Stimulated activated CD8-positive, alpha-beta memory T cell treated with anti-CD3 and anti-CD28 coated beads, Interleukin-7, amount 100 ng/mL, for 24 hours (primary cell): ENCODE measurements around the gene LRRC74B.
"Not testable (repeated sequence)": the region's sequence is repeated elsewhere in the genome, so short reads cannot be mapped to it uniquely, and the experiment has no call there.

Source experiments
- DNase-seq: peaks from one replicate; pipeline ENCODE4 v3.0.0-alpha.2; 2020; ENCODE audit warnings: low read depth

Gene LRRC74B, protein sequence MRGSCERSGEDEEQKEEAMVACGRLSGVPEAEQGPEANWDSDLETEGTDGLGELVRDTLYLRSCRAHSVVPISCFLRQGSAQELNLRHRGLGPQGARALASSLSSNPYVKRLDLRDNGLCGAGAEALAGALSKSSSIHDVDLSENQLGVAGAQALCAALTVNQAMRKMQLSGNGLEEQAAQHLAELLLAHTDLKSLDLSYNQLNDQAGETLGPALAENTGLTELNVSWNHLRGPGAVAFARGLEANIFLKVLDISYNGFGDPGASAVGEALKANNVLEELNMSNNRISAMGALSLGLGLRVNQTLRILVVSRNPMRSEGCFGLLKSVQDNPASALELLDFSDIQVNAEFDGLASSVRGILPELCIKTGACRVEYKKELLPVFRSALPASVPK

DNA sequence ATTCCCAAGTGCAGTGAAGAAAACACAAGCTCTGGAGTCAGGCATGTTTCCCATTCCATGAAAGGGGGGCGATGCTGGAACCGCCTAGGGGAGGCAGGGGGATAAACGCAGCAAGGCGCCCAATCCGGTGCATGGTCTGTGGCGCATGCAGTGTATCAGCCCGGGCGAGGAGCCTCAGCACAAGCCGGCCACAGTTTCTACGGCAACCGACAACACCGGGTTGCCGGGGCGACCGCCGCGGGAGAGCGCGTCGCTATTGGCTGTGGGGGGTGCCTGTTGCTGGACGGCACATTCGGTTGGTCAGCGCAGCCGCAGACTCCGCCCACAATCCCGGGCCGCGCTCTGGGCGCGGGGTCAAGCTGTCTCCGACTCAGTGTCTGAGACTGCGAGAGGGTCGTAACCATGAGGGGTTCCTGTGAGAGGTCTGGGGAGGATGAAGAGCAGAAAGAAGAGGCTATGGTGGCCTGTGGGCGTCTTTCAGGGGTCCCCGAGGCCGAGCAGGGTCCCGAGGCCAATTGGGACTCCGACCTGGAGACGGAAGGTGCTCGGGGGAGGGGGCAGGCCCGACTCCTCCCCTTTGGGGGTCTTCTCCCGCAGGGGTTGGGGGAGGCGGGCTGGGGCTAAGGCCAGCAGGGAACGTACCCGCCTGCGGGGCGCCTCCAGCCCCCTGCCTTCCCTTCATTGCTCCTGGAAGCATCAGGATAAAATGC is at the start of gene LRRC74B:
LRRC74B (plus strand) TSS at position 362 of the 710 bp plus-strand sequence; CDS start at position 403, 41 bp downstream.
- DNase-seq = peak; percentile 57

DNA sequence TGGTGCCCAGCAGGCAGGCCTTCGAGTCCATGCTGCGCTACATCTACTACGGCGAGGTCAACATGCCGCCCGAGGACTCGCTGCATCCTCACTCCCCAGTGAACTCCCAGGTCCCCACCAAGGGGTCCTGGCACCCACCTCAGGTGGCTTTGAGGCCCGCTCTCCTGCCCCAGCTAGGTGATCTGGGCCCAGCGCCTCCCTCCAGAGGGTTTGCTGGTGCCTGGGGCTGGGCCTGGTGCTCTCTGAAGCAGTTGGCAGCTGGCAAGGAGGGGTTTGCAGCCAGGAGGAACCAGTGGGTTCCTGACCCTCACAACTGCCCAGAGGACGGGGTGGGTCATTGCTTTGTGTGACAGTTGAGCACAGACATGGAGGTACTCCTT is 49.7 kb upstream of the LRRC74B start:
- DNase-seq = no peak

DNA sequence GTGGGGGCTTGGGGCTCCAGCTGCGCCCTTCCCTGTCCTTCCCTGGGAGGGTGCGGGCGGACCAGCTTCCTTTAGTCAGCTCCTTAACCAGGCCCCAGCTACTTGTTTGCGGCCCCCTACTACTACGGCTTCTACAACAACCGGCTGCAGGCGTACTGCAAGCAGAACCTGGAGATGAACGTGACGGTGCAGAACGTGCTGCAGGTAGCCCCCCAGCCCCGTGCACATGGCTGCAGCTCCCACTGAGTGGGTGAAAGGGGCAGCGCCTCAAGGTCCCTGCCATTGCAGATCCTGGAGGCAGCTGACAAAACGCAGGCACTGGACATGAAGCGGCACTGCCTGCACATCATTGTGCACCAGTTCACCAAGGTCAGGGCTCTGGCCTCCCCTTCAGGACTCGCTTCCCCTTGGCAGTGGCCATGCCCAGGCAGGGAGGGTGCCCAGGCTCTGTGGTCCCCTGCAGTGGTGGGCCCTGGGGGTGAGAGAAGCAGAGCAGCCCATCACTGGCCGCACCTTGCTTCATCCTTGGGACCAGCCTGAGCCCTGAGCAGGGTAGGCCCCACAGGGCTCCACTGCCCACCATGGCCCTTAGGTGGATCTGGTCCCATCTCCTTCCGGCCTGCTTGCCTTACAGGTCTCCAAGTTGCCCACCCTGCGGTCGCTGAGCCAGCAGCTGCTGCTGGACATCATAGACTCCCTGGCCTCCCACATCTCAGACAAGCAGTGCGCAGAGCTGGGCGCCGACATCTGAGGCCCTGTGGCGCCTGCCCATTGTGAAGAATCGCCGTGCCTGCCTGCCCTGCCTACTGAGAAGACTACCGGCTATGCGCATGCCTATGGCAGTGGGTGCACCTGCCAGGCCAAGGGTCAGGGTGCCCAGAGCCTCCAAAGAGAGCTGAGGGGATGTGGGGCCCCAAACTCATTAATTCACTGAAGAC is 48.9 kb upstream of the LRRC74B start:
- DNase-seq = no peak

DNA sequence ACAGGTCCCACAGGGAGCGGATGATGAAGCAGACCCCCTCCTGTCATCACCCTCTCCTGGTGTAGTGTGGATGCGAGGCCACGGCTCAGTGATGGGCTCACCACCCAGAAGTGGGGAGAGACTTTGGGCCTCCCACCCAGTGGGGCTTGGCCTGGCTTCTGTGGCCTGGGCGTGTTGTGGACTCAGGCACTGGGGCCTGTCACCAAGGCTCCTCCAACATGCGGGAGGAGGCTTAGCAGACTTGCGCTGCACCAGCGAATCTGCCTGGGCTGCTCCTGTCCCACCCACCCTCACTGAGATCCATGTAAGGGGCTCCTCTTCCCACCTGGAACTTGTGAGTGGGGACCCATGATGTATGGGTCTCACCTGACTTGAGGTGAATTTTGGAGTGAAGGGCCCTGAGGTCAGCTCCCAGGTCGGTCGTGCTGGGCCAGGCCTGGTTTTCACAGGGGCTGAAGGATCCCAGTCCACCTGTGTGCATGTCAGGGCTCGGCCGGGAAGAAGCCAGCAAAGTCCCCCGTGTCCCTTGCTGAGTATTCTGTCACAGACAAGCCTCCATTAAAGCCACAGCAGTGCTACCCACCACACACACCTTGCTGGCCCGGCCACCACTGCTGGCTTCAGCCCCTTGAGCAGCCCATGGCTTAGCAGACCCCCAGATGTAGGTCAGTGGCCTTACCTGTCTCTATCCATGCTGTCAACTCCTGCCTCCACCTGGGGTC is 48.0 kb upstream of the LRRC74B start:
- DNase-seq = no peak

DNA sequence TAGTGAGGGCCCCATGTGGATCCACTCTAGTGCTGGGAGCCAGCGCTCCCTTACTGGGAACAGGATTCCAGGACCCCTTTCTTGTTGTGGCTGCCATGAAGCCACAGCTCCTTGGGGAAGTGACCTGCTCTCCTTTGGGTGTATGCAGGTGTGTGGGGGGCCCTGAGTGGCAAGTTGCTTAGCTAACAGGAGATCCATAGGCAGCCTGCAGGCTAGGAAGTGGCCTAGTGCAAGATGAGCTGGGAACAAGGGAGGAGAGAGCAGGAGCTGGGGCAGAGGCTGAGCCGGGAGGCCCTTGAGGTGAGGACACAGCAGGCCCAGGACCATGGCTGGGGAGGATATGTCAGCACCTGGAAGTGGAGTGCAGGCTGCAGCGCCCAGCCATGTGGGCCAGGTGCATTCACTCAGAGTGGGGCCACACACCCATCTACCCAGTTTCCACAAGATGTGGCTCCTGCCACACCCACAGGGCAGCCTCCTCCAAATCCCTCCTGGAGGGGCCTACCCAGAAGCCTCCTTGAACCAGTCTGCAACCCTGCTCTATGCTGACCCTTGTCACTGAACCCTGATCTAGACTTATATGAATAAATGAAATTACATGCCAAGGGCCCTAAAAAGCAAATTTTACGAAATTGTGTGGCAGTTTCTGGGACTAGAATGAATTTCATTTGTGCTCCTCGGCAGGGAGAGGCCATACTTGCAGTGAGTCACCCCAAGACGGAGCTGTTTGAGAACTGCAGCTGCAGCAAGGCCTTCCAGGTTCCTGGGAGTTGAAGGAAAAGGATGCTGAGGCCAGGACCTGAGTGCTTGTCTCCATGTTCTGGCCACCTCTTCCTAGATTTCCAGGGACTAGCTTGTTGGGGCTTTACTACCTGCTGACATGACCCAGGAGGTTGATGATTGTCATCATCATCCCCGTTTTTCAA is 47.1 kb upstream of the LRRC74B start:
- no peak for DNase-seq

DNA sequence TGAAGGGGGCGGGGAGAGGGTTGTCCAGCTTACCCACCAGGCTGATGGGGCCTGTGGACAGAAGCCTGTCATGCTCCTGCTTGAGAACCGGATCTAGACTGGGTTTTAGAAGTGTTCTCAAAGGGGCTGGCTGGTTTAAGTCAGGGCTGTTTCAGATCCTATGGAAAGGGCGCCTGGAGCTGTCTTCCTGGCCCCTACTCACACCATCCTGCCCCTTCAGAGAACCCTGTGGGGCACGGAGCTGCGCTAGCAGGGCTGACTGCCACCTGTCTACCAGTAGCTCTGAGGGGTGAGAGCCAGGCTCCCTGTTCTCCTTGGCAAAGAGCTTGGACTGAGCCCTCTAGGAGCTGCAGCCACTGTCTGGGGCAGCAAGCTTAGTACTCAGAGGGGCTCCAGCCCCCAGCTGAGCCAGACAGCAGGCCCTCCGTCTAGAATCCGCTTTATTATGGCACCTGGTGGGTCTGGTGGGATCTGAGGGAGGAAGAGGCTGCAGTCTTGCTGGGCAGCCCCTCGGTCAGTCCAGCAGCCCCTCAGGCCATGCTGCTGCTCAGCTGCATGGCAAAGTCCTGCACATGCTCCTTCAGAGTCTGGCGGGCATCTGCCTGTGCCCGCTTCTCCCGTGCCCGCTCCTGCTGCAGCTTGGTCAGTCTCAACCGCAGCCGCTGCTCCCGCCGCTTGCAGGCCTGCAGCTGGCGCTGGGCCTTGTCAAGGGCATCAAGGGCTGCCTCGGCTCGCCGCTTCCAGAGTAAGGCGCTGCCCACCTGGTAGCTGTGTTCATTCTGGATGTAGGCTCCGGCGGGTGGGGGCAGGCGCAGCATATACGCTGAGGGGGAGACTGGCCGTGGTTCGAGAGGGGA is 46.2 kb upstream of the LRRC74B start:
- DNase-seq = no peak

DNA sequence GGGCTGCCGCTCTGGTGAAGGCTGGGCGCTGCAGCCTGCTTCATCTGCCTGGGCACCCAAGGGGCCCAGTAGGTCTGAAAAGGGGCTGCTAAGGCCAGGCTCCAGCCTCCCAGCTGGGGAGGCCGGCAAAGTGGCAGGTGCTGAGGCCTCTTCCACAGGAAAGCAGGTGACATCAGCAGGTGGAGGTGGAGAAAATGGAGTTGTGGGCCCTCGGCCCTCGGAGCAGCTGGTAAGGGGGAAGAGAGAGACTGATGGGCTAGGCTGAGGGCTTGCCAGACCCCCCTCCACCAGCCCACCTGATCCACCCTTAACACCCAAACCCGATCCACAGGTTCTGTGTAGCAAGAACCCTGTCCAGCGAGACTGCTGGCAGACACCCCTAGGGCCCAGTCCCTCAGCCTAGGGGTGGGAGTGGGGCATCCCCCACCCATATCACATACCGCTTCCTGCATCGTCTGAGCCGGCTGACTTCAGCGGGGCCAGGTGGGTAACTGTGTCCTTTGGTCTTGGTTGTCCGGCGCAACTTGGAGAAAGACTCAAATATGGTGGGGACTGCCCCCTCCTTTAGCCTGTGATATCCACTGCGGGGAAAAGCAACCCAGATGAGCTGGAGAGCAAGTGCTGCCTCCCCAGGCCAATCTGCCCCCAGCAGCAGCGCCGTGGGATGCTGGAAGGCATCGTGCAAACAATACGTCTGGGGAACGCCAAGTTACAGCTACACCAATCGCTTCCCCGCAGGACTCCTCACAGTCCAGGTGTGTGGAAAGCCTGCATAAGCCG is 45.3 kb upstream of the LRRC74B start:
- no peak for DNase-seq

DNA sequence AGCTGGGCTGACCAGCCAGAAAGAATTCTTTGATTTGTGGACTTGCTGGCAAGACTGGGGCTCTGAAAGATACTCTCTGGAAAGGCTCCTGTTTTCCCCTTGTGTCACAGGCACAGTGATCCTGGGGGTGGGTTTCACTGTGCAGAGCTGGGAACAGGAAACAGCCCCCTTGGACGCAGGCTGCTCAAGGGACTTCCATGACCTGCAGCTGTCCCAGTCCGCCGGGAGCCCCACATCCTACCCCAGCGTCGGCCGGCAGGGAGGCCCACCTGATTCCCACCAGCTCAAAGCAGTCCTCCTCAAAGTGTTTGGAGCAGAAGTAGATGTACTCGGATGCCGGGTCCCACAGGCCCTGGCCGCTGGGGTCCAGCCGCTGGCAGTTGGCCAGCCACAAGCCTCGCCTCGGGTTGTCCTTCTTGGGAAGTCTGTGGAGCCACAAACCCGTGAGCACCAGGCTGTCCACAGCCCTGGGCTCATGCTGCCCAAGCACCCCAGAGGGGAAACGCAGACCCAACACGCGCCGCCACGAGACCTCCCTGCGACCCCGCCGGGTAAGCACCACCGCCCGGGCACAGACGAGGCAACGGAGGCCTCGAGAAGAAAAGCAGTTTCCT is 44.7 kb upstream of the LRRC74B start:
- DNase-seq = no peak

DNA sequence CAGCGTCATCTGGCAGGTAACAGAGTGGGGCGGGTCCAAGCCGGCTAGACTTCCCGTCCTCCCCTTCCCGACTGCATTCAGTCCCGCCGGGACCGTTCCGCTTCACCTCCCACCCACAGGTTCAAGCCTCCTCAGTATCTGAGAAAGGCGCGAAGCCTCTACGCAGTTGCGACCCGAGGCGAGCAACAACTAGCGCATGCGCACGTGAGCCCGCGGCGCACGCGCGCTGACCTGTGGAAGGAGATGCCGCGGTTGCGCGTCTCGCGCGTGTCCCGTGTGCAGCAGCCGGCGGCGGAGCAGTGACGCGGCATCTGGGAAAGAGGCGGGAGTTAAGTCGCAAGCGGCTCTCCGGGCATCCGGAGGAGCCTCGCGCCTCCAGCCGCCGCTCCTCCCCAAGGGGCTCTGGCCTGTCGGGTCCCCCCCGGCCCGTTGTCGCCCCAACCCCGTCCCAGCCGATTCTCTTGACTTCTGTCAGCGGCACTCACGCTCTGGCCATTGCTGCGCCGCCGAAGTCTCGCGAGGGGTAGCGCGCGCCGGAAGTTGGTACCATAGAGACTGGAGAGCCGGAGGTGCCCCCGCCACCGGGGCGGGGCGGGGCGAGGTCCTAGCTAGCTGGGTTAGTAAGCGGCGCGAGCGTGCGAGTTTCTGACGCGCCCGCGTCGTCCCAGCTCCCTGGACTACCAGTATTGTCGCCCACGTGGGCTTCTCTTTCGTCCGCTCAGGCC is 44.0 kb upstream of the LRRC74B start, which contains the start of gene THAP7:
THAP7 (minus strand) TSS at position 518 of the 725 bp plus-strand sequence; CDS start at position 311, 207 bp downstream.
- DNase-seq = peak; percentile 85

DNA sequence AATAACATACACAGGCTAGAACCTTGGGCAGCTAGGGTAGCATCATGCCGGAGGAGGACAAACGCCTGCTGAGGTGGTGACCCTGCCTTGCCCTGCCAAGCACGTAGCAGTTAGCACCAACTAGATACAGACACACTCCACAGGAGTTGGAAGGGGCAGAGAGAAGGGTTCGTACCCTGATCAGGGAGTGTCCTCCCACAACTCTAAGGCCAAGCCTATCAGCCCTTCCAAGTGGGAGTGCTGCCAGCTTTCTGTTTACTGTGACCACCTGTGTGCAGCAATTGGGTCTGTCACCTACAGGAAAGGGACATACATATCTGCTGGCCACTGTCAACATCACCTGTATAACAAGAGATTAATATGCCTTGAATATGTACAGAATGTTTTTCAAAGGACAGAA is 42.0 kb upstream of the LRRC74B start:
- no peak for DNase-seq

DNA sequence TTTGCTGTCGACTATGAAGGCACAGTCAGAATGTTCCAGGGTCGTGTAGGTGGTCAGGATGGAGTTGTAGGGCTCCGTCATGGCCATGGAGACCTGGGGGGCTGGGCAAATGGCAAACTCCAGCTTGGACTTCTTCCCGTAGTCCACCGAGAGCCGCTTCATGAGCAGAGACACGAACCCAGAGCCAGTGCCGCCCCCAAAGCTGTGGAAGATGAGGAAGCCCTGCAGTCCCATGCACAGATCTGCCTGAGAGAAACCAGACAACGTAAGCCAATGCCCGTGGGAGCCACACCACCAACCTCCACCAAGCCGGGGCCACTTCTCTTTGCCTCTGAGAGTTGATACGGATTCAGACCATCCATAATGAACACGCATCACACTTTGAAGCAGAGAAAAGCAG is 36.5 kb upstream of the LRRC74B start:
- DNase-seq = not testable (repeated sequence)

DNA sequence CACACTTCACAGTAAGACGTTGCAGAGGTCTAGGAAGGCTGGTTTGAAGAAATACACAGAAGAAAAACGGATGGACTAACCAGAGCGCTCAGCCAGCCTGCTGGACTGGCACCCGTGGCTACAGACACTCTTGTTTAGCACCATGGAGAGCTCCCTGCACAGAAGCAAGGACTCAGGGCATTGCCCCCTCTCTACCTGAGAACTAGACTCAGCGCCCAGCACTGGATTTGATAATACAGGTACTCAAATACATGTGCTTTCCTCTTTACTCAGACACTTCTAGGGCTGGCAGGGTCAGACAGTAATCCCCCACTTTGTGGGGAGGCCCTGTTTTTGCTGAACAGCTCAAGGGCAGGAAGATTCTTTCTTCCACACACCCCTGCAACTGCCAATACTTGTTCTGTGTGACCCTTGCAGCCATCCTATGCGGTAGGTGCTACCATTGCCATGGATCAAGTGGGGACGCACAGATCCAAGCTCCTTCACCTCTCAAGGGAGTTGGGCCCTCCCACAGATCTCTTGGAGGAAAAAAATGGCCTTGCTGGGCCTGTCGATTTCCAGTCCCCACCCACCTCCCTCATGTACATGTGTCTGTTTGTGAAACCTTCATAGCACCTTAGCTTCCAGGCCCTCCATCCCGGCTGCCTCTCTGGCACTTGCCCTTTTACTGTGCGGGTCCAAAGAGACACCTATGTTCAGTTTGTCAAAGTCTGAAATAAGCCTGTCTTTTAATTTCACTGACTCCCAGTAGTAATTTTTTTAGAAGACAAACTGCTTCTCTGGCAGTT is 35.9 kb upstream of the LRRC74B start:
- no peak for DNase-seq

DNA sequence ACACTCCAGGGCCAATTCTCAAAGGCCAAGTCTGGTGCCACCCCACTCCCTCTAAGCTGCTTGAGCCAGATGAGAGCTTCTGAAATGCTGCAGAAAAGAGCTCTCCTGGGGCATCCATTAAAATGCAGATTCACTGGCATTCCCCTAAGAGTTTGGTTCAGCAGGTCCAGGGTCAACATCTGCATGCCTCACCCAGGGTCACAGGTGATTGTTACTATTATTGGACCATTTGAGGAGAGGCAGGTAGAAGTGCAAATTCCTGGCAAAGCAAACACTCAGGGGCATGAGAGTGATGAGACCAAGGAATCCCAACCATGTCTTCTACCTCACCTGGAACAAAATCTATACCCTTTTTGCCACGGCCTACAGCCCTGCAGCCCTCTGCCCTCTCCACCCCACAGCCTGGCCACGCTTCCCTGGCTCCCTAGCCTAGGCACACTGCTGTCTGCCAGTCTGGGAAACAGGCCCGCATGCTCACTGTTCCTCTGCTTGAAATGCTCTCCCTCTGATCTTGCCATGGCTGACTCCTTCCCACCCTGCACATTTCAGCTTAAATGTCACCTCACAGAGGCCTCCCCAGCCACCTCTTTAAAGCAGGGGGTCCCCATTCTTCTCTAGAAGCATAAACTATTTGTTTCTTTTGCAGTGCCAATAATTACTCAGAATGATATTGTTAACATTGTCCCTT is 35.2 kb upstream of the LRRC74B start:
- DNase-seq = no peak

DNA sequence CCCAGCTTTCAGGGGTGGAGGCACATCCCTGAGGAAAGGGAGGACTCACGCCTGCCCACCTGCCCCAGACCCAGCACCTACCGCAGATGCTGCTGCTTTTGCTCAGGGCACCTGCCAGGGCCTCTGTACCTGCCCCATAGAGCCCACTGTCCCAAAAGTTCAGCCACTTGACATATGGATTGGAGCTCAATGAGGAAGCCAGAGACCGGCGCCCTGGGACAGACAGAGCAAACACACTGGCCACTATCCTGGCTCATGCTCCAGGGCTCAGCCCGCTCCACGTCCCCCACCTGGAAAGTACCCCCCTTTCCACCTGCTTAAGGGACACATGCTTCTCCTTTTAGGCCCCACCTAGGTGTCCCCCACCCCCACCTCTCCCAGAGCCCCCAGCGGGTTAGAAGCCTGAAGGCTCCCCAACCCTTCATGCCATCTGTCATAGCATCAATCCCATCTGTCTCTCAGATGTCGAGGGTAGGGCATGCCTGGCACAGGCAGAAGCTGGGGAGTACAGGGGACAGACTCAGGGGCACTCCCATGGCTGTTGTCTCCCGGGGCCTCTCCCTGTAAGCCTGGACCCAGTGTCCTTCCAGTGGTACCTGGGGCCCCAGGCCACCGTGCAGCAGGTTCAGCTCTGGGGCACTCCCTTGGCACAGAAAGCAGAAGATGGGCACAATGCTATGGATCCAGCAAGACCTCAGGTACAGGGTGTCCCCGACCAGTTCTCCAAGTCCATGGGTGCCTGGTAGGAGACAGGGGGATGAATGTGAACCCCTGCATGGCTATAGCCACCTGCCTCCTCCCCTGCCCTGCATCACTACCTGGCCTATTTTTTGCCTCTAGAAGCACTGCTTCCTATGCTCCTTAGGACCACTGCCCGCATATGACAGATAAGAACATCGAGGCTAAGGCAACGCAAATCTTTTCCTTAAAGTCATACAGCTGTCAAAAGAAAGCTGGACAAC is 33.0 kb upstream of the LRRC74B start:
- no peak for DNase-seq

DNA sequence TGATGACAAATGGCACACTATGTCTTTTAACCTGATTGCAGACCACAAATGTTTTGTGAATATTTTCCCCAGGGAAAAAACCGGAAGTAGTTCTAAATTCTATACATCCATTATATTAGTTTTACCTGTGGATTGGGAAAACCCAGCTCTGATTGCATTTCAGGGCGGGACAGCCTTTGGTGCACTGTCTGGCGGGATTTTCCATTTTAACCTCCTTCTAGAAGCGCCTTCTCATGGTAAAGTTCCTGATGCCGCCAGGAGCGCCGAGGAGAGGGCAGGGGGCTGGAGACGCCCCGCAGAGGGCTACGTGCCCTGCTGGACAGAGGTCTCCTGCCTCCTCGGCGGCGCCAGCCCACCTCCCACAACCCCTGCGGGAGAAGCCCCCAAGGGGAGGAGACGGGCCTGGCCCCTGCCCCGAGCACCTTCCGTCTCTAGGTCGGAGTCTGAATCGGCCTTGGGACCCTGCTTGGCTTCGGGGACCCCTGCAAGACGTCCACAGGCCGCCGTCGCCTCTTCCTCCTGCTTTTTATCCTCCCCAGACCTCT is 32.0 kb upstream of the LRRC74B start:
- no peak for DNase-seq
